ENCODE results near the gene WDFY3.

The WDFY3 gene

GRCh38 chr4:84912741-84913140 is 53.7 kb downstream of the WDFY3 start:
- no peak for DNase-seq (ENCODE audit: low read depth)

GRCh38 chr4:84908876-84909275 is 57.6 kb downstream of the WDFY3 start:
- no peak for DNase-seq (ENCODE audit: low read depth)

GRCh38 chr4:84907145-84907544 is 59.3 kb downstream of the WDFY3 start:
- no peak for DNase-seq (ENCODE audit: low read depth)

GRCh38 chr4:84905646-84906045 is 60.8 kb downstream of the WDFY3 start:
- no peak for DNase-seq (ENCODE audit: low read depth)

DNA sequence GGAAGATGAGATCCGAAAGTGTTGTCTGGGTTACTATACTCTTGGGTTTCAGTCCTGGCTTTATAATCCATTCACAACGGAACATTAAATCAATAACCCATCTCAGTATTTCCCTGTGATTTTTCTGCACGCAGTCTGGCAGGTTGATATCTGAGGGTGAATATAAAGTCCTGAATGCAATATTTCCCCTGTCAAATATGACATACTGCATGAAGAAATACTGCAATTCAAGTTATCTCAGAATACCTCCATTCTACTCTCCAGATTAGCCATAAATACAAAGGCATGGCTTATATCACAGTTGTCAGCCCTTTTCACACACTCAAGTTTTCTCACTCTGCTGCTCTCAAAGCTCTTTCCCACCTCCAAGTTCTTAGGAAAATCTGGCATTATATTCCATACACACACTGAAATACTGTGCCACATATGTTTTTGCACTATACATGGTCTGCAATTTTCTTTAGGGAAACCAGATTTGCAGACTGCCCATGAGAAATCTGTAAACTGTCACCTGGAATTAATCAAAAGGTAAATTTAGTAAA is 64.7 kb downstream of the WDFY3 start:
- no peak for DNase-seq (ENCODE audit: low read depth)

GRCh38 chr4:84901173-84901572 is 65.3 kb downstream of the WDFY3 start:
- DNase-seq (ENCODE audit: low read depth), result no peak

- no peak for DNase-seq (ENCODE audit: low read depth)
These were observed 66.9 kb downstream of the WDFY3 start for GRCh38 chr4:84899616-84900015.

DNA sequence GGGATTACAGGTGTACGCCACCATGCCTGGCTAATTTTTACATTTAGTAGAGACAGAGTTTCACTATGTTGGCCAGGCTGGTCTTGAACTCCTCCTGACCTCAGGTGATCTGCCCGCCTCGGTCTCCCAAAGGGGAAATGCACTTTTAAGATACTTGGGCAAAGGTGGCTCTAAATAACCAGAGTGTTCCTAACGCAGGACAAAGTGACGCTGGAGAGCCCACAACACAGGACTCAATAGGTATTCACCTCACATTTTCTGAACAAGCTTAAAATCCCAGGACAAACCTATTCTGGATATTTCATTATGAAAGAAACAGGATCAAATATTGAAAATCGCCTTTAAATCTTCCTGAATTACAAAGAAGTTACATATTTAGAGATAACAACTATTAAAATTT is 69.0 kb downstream of the WDFY3 start:
- DNase-seq (ENCODE audit: low read depth), result no peak

DNA sequence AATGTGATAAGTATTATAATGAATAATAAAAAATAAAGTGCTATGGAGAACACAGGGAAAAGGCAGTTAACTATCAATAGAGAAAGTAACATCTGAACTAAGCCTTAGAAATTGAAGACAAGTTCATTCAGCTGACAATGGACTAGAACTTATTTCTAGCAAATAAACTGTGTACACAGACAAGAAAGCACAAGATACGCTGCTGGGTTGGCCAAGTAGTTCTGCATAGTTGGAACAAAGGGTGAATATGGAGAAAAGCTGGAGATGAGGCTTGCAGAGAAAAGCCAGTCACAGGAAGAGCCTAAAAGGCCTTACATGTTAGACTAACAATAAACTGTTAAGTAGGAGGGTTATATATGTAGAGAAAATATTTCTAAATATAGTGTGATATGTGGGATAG is 71.2 kb downstream of the WDFY3 start:
- DNase-seq (ENCODE audit: low read depth), result no peak

GRCh38 chr4:84894621-84895020 is 71.9 kb downstream of the WDFY3 start:
- no peak for DNase-seq (ENCODE audit: low read depth)

GRCh38 chr4:84892950-84893349 is 73.5 kb downstream of the WDFY3 start:
- no peak for DNase-seq (ENCODE audit: low read depth)

GRCh38 chr4:84887824-84888223 is 78.7 kb downstream of the WDFY3 start:
- DNase-seq (ENCODE audit: low read depth), result no peak

DNA sequence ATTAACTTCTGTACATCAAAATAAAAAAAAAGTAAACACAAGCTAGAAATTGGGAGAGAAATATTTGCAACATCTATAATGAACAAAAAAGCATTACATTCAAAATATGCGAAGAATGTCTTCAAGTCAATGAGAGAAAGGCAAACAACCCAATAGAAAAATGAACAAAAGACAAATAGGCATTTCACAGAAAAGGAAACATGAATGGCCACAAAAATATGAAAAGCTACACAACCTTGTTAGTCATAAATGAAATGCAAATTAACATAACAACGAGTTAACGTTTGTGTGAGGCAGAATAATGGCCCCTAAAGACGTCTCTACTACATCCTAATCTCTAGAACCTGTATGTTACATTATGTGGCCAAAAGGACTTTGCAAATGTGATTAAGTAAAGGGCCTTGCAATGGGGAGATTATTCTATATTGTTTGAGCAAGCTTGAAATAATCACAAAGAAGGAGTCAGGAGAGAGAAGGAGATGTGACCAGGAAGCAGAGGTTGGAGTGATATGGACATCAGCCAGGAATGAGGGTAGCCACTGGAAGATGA is 86.8 kb downstream of the WDFY3 start:
- no peak for DNase-seq (ENCODE audit: low read depth)

DNA sequence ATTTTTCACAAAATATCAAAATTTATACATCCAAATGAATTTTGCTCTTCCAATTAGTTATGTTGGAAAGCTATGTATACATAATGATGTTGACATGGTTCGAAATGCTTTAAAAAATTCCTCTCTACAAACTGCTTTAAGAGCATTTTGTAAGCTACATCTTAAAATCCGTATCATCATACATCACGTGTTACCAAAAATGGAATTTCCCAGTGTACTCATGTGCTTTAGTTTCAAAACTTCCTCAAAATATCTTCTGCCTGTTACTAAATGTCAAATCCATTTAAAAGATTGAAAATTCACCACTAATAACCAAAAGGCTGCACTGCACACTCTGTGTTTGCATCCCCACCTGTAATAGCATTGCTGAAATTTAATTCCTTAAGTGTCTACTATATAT is 87.9 kb downstream of the WDFY3 start:
- DNase-seq (ENCODE audit: low read depth), result no peak

- peak; percentile 83 for DNase-seq (ENCODE audit: low read depth)
These were observed 88.4 kb downstream of the WDFY3 start for GRCh38 chr4:84878090-84878489.

GRCh38 chr4:84877051-84877833 is 89.2 kb downstream of the WDFY3 start:
- no peak for DNase-seq (ENCODE audit: low read depth)

- DNase-seq (ENCODE audit: low read depth), result no peak
These were observed 90.7 kb downstream of the WDFY3 start for GRCh38 chr4:84875636-84876371.

- DNase-seq (ENCODE audit: low read depth), result no peak
These were observed 91.9 kb downstream of the WDFY3 start for GRCh38 chr4:84874619-84875018.

DNA sequence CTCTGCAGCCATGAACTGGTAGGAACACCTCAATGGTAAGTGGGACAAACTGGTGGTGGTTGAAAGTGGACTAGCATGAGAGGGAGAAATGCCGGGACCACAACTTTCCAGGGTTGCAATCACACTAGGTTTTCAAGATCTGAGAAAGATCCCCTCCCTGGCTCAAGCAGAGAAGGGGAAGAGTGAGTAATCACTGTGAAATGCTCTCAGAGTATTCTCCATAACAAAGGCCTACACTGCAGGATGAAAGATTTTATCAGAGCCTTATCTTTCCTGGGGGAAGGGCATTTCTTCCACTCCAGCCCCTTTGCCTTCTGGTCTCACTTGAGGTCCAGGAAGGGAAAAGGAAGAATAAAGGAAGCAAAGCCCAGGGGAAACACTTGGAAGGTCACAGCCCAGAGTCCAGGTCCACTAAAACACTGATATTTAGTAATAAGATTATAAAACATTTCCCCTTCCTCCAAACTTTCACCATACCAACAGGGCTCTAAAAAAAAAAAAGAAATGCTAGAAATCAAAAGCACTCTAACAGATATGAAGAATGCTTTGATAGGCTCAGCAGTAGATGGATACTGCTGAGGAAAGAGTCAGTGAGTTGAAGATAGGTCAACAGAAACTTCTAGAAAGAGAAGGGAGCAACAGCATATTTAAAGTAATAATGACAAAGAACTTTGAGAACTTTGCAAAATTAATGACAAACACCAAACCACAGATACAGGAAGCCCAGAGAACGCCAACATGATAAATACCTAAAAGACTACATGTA is 95.9 kb downstream of the WDFY3 start:
- peak; percentile 54 for DNase-seq (ENCODE audit: low read depth)

GRCh38 chr4:84866295-84866694 is 100.2 kb downstream of the WDFY3 start:
- no peak for DNase-seq (ENCODE audit: low read depth)

DNA sequence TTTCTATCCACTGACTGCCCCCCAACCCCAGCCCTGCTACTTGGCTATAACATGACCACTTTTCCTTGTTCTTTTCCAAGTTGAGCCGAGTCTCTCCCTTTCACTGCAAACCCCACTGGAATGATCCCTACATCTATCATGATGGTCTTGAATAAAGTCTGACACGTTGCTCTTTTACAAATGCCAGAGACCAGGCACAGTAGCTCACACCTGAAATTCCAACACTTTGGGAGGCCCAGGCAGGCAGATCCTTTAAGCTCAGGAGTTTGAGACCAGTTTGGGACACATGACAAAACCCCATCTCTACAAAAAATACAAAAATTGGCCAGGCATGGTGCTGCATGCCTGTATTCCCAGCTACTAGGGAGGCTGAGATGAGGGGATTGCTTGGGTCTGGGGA is 100.9 kb downstream of the WDFY3 start:
- no peak for DNase-seq (ENCODE audit: low read depth)

- no peak for DNase-seq (ENCODE audit: low read depth)
These were observed 104.4 kb downstream of the WDFY3 start for GRCh38 chr4:84862064-84862463.

All from non-pigmented ciliary epithelial cell (primary cell).